GM04504 (cell line): Measurements from ENCODE around the gene MACO1.
"Not testable (repeated sequence)": the region's sequence is repeated elsewhere in the genome, so short reads cannot be mapped to it uniquely, and the experiment has no call there.

Source experiments
- DNase-seq: peaks from one replicate; pipeline ENCODE4 v3.0.0-alpha.2; 2012; ENCODE audit warnings: low read depth

MACO1 gene, protein sequence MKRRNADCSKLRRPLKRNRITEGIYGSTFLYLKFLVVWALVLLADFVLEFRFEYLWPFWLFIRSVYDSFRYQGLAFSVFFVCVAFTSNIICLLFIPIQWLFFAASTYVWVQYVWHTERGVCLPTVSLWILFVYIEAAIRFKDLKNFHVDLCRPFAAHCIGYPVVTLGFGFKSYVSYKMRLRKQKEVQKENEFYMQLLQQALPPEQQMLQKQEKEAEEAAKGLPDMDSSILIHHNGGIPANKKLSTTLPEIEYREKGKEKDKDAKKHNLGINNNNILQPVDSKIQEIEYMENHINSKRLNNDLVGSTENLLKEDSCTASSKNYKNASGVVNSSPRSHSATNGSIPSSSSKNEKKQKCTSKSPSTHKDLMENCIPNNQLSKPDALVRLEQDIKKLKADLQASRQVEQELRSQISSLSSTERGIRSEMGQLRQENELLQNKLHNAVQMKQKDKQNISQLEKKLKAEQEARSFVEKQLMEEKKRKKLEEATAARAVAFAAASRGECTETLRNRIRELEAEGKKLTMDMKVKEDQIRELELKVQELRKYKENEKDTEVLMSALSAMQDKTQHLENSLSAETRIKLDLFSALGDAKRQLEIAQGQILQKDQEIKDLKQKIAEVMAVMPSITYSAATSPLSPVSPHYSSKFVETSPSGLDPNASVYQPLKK

DNA sequence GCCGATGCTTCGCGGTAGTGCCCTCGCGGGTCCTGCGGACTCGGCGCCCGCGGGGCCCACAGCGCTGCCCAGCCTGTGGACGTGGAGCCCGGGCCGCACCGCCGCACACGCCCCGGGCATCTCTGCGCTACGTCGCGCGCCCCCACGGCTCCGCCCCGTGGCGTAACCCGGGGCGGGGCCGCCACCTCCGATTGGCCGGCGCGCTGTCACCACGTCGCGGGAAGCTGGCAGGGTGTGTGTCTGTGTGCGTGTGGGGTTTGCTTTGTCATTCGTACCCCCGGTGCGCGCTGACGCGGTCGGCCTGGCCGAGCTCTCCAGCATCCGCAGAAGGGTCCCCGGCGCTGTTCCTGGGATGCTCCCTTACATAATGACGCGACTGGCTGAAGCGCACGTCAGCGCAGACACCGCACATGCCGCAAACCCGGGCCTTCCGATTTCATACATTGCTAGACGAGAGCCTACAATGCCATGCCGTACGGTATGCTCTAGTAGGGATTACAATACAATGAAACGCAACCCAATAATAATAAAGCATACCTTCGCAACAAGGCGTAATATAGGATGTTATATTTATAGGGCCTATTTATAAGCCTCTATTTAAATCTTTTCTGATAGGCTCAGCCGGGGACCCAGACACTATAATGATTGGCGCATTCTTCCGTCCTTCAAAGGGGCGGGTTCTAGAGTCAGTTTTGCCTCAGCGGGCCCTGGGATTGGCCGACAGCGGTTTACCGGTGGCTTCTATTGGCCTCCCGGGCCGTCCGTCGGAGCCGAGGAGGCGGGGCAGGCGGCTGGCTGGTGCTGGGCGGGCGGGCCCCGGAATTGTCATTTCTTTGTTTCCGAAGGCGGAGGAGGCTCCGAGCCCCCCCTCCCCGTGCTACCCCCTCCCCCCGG, at the start of gene MACO1:
MACO1 (plus strand) TSS at position 825 of the 894 bp plus-strand sequence. CDS start 202 bp downstream, outside the sequence.
- DNase-seq, result peak; percentile 95

DNA sequence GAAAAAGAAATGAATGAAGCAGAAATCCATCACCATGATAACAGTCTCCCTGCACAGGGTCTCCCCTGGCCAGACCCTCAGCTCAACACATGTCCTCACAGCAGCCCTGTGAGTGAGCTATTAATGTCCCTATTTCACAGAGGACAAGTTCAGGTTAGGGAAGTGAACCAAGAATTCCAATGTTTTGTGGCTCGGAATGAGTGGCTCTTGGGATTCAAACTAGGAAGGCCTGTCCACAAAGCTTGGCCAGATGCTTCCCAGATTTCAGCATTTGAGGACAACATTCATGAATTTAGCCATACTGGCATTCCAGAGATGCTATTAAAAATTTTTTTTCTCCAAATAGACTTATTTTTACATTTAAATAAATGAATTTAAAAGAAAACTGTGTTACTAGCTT, 48.2 kb upstream of the MACO1 start:
- not testable (repeated sequence) for DNase-seq

DNA sequence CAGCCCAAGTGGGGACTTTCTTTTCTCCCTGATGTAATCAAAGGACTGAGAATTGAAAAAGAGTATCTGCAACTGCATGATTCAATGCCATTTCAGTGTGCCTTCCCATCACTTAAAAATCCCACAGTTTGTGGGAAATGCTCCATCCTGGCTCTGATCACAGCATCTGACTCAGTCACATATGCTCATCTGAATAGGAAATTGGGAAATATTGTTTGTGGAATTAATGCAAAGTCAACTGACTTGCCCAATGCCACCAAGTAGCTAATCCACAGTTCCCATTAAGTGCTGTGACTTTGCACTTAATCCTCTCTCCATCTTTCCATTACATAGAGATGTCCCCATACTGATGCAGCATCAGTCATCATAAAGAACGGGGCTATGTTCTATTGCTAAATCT, 47.6 kb upstream of the MACO1 start:
- peak; percentile 91 for DNase-seq

DNA sequence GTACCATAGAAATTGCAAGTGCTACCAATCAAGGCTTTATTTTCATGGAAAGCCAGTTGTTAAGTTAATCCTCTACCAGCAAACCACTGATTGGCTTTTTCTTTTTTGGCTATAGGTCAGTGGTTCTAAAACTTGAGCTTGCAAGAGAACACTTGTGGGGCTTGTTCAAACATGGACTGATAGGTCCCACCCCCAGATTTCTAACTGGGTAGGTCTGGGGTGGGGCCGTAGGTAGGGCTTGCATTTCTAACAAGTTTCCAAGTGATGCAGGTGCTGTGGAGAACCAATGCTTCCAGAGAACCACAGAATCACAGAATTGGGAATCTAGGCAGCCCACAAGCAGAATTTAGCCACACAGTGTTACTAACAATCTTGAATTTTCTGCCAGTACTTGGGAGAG, 46.8 kb upstream of the MACO1 start:
- not testable (repeated sequence) for DNase-seq

DNA sequence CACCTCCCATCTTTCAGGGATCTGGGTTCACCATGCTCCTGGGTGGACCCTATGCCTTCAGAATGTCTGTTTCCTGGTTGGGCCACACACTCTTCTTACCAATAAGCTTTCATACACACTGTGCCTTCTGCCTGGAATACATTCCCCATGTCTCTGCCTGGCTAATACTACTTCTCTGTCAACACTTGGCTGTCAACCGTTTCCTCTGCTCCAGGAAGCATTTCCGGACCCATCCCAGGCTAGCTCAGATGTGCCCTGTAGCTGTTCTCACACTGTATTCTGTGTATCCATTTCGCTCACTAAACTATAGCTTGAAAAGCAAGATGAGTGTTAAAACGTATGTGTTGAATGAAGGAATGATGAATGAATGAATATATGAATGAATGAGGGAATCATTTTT, 43.6 kb upstream of the MACO1 start:
- not testable (repeated sequence) for DNase-seq

DNA sequence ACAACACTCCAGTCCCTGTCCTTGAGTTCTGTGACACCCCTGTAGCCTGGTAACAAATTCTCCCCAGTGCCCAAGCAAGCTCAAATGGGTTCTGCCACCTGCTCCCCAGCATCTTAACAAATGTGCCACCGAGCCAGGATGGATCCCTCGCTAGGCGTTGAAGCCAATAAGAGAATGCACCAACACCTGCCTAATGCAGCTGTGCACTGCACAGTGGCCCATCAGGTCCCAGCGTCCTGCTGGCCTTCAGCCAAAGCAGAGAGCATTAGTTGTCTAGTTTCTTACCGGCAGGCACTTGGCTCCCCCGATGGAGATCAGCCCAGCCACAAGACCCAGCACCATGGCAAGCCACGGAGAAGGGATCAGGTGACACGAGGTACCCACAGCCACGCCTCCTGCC, 42.0 kb upstream of the MACO1 start:
- DNase-seq, result not testable (repeated sequence)

DNA sequence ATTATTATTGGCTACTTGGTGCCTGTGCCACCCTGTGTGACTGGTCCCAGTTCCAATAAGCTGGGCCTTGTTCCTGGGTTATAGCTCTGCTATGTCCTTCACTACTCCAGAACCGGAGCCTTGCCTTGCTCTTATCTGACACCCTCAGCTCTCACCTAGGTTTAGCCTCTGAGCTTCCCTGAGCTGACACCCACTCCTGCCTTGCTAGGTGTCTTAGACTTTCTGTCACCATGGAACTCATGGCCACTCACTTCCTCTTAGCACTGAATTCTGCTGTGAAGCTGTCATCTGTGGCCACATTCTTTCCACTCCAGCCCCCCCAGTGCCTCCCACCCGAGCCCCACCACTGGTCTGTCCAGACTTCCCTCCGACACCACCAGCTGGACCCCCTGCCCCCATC, 41.0 kb upstream of the MACO1 start:
- not testable (repeated sequence) for DNase-seq

DNA sequence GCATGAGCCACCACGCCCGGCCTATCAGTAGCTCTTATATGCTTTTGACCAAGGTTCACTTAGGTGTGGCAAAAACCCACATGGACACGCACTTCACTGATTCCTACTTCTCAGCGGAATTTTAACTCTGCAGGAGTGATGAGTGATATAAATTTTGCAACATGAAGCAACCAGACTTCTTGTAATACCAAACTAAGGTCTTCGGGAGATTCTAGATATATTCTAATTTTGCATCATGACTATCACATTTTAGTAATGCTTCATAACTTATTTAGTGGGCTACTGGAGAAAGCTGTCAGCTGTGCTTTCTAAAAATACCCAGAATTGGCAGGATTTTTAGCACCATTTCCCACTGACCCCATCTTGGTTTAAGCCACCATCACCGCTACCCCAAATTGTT, 37.9 kb upstream of the MACO1 start:
- DNase-seq, result no peak

DNA sequence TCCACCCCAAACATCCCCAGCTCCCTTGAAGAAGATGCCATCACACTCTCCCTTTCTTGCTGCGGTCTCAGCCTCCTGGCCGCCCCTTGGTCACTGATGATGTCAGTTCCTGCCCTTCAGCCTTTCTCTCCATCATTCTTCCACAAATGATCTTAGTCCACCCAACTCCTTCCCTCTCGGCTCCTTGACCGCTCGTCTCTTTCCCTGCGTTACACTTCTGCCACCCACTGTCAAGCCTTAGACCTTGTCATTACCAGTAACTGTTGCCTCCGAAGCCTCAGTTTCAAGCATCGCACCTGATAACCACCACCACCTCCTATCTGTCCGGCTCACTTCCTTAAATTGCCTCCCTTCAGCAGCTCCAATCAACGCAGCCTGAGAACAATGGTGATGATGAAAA, 33.1 kb upstream of the MACO1 start:
- not testable (repeated sequence) for DNase-seq

DNA sequence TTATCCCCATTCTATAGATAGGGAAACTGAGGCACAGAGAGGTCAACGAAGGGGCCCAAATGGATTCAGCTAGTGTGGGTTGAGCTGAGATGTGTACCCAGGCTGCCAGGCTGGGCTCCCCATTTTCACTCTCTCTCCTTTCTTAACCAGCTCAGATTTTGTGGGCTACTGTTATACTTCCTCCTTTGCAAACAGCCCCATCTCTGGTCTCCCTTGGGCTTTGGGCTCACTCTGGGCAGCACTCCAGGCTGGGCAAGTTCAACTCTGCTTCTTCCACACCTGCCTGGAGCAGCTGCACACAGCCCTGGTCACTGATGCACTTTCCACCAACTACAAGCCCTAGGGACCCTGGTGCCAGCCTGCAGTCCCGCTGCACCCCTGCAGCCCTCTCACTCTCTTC, 32.6 kb upstream of the MACO1 start:
- DNase-seq, result not testable (repeated sequence)

DNA sequence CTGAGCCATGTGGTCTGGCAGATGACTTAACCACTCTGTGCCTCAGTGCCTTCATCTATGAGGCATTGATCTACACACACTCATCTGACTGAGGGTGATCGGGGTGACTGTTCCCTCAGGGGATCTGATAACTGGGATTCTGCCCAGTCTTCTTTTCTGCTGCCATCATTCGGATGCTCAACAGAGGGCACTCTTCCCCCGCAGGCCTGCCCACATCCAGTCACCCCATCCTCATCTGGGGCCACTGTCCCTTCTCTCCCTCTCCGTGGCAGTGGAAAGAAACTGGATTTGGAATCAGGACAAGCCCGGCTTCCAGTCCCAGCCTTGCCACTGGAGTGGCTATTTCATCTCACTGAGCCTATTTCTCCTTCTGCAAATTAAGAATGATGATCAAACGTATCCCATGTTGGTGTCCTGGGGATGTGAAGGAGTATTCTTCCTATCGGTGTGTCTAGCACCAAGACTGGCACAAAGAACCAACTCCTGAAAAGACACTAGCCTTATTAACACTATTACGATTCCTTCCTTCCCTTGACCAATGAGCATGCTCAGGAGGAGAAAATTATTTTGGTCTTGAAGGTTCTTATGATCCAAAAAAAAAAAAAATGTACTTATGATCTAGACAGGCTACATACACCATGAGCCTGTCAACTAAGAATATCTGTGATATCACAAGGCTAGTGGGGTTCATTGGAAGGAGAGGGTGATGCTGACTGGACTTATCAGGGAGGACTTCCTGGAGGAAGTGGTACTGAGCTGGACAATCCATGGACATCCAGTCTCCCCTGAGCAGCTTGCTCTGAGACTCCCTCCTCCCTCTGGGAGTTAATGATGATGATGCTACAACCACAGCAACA, 27.5 kb upstream of the MACO1 start:
- DNase-seq, result not testable (repeated sequence)

DNA sequence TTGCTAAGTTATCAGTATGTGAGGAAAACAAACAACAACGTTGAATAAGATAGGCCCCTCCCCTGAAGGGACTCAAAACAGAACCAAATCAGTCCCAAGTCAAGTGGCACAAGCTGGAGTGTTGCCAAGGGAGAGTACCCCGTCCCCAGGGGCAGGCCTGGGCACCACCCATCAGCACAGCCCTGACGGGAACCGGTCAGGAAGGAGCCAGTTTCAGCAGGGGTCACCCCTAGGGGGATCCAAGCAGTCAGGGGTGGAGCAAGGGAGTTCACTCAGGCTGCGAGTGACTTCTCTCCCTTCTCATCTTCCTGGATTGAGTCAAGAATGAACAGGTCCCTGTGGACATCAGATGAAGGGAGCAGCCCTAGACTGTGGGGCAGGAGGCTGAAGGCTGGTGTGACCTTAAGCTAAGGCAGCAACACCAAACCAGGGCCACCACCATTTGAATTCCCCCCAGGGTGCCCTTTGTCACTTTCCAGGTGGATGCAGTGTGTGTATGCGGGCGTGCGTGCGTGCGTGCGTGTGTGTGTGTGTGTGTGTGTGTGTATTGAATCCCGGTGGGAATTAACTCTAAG, 24.9 kb upstream of the MACO1 start:
- not testable (repeated sequence) for DNase-seq

DNA sequence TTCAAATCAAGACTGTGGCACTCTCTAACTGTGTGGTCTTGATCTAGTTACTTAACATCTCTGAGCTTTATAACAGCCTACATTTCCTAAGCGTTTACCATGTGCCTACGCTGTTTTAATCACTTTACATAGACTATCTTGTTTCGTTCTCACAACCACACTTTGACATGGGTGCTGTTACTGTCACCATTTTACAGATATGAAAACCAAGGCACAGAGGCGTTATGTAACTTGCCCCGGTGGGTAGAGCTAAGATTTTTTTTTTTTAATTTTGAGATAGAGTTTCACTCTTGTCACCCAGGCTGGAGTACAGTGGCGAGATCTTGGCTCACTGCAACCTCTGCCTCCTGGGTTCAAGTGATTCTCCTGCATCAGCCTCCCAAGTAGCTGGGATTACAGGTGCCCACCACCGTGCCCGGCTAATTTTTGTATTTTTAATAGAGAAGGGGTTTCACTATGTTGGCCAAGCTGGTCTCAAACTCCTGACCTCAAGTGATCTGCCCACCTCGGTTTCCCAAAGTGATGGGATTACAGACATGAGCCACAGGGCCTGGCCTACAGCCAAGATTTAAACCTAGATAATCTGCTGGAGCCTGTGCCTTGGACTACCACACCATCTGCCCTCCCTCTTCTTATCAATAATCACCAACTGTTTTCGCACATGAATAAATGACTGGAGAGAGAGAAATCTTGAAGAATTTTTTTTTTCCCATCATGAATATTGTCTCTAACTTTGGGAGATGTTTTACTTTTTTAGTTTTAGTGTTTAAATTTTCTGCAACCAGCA, 20.9 kb upstream of the MACO1 start:
- DNase-seq, result not testable (repeated sequence)

DNA sequence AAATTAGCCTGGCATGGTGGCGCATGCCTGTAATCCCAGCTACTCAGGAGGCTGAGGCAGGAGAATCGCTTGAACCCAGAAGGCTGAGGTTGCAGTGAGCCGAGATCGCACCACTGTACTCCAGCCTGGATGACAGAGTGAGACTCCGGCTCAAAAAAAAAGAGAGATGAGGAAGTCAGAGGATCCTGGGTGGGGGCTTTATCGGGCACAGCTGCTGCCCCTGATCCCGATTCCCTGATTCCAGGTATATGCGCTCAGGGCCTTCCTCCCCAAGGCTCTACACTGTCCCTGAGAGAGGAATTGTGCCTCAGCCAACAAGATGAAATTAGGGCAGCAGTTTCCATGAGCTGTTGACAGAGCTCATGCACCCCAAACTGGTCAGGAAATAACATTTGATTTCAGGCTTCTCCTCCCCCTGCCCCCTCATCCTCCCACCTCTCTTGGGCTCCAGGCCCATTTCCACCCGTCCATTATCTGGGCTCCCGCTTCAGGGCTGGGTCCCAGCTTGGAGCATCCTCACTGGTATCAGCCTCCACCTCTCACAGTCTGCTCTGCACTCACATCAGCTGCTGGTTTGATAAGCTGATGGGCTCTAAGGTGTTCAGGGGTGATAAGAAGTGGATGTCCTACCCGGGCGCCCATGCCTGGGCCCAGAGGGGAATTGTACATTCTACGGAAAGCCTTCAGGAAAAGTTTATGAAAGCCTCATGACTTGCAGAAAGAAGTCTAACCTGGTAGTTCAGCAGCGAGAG, 17.6 kb upstream of the MACO1 start:
- not testable (repeated sequence) for DNase-seq

DNA sequence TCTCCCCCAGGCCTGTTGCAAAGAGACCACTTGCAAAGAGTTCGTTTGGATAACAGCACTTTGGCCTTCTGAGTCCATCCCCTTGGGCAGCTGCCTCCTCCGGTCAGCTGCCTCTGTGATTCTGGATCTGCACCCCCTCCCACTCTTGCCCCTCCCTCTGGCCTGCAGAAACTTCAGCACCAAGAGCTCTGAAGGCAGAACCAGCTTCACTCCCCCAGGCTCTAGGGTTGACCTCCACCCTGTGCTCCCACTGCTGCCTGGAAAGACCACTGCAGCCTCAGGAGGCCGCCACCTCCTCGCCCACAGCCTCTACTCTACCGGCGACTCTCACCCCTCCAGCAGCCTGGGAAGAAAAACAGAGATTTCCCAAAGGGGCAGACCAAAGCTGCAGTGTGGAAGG, 16.5 kb upstream of the MACO1 start:
- not testable (repeated sequence) for DNase-seq

DNA sequence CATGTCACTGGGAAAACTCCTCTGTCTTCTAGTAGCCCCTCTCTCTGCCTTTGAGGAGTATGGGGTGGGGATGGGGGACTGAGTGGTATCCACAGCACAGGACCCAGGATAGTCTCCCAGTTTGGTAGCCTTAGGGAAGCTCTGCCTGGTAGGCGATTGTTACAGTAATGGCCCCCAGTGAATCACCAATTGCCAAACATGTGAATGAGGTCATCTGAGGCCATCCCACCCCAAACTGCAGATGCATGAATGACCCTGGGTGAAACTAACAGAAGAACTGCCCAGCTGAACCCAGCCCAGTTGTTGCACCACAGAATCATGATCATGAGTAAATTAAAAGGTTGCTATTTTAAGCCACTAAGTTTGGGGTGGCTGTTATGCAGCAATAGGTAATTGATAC, 16.1 kb upstream of the MACO1 start:
- DNase-seq, result not testable (repeated sequence)

DNA sequence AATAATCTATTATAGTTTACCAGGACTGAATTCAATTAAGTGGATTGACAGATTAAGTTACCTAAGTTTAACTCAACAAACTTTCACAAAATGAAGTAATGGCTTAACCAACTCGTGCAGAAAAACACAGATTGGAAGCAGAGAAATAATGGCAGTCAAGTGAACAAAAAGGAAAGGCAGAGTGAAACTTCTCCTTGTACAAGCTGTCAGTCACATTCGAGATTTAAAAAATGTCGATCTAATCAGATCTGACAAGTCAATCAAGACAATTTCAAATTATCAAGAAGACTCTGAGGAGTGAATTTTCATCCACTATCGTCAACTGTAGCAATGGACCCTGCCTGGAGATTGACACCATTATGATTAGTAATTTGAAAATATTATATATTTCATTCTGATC, 13.4 kb upstream of the MACO1 start:
- DNase-seq, result not testable (repeated sequence)

DNA sequence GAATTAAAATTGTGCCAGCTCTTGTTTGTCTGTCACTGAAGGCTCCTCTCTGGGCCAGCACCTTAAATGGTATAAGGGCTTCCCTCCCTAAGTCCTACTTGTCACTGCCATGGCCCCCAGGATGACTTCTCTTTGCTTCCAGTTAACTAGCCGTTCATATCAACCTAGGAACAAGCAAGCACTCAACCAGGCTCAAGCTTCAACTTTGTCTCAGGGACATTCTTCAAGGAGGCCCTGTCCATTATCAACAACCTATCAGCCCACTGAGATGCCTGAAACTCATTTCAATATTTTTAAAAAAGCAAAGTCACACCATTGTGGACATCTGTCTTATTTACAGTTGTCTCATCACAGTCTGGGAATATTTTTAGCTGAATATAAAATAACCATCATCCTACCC, 11.4 kb upstream of the MACO1 start:
- not testable (repeated sequence) for DNase-seq

DNA sequence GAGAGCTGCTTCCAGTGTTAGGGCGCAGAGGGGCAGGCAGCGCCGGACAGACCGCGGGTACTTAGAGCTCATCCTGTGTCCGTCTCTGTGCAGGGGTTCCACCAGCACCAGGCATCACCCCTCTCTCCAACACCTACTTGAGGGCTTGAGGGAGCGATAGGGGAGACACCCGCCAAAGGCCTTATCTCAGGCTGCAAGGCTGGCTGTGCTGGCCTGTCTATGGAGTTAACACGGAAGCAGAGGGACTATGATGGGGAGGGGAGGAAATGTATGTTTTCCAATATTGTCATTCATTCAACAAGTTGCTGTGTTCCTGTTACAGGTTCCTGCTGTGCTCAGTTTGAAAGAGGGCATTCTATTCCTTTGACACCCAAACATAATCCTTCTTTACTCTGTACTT, 10.0 kb upstream of the MACO1 start, which contains the start of gene RHCE:
RHCE (minus strand) TSS at position 111 of the 400 bp plus-strand sequence; CDS start at position 72, 39 bp downstream.
- DNase-seq, result not testable (repeated sequence)
